HTERT RPE-1 (cell line): Measurements from ENCODE around the gene JPH3.

Experiments
- in situ Hi-C: fragments of 300-500 bp; cut with MboI; formaldehyde crosslinking; loops from 4 replicates; pipeline ENCODE4 v1.14.3; 2020; ENCODE audit warnings: low sequenced_read_pairs

JPH3 gene

GRCh38 chr16:87733190-87733589, 130.9 kb downstream of the JPH3 start:
- in situ Hi-C loops: no loop called here

- in situ Hi-C loops: no loop called here
Observed at GRCh38 chr16:87734644-87735043, 132.3 kb downstream of the JPH3 start.

- in situ Hi-C loops: no loop called here
Observed at GRCh38 chr16:87735270-87736007, 133.1 kb downstream of the JPH3 start.

DNA sequence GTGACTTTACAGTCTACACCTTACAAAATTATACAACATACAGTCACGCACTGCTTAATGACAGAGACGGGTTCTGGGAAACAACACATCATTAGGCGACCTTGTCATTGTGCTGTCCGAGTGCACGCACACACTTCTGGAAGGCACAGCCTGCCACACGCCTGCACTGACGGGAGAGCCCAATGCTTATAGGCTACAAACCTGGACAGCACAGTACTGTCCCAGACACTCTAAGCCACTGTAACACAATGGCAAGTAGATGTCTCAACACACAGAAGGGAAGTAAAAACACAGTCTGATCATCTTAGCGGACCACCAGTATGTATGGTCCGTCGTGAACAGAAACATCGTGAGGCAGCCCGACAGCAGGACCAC, 133.7 kb downstream of the JPH3 start:
- in situ Hi-C loops: no loop called here

DNA sequence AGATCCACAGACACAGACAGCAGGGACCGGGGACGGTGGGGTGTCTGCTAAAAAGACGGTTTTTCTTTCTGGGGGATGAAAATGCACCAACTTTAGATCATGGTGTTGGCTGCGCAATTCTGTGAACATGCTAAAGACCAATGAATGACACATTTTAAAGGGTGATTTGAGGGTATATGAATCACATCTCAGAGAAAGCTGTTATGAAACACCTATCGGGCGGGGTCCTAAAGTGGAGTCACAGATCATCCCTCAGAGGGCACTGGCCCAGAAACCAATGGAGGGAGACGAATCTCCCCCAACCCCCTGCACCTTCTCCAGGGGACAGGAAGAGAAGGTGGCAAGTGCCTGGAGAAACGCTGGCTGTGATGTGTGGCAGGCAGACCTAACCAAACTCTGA, 137.5 kb downstream of the JPH3 start:
- in situ Hi-C loops: no loop called here

DNA sequence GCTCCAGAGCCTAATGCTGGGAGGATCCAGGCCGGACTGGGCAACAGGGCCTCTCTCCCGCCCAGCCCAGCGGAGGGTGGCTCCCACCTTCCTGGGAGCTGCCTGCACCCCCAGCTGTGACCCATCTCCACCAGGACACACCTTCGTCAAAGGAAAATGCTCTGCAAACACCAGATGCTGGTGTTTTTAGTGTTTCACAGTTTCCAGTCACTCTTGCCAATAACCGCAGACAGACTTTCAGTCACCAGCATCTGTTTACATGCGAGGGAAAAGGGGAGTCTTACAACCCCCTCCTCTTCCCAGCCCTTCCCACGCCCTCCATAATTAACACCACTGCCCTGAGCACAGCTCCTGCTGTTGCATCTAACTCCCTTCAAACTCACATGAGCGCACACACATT, 138.1 kb downstream of the JPH3 start:
- in situ Hi-C loops: no loop called here

DNA sequence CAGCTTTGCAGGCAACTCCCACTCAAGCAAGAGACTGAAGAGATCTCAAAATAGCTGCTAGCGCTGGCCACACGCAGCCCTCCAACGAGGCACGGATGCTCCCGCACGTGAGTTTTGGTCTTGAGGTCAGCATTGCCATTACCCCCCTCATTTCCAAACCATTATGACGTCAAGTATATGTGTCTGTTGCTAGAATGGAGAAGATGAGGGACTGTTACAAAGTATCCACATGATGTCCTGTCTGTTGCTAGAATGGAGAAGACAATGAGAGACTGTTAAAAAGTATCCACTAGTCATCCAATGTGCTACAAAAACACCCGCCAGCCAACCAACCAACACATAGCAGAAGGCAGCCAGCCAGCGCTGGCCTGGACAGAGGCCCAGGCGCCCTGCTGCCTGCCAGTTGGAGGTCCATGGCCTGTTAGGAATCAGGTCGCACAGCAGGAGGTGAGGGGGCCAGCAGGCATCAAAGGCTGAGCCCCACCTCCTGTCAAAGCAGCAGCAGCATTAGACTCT, 138.7 kb downstream of the JPH3 start:
- in situ Hi-C loops: no loop called here

- in situ Hi-C loops: no loop called here
Observed at GRCh38 chr16:87741700-87742415, 139.6 kb downstream of the JPH3 start.

DNA sequence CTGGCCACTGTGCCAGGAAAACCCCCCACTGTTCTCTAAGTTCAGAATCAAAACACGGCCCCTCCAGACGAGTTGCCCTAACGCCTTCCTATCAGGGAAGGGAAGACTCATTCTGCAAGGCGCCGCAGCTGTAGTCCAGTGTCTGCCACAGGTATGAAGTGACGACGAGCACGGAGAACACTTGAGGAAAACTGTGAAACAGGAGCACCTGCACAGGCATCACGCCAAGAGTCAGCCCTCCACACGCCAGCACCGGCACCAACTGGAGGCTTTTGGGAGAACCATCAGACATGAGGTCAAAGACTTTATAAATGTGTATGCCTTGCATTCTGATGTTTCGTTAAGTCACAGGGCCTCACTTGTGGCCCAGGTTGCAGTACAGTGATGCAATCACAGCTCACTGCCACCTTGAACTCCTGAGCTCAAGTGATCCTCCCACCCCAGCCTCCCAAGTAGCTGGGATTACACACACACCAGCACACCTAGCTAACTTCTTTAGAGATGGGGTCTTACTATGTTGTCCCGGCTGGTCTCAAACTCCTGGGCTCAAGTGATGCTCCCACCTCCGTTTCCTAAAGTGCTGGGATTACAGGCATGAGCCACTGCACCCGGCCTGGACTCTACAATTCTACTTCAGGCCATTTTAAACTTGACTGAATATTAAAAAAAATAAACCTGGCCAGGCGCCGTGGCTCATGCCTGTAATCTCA, 140.6 kb downstream of the JPH3 start:
- in situ Hi-C loops: no loop called here

DNA sequence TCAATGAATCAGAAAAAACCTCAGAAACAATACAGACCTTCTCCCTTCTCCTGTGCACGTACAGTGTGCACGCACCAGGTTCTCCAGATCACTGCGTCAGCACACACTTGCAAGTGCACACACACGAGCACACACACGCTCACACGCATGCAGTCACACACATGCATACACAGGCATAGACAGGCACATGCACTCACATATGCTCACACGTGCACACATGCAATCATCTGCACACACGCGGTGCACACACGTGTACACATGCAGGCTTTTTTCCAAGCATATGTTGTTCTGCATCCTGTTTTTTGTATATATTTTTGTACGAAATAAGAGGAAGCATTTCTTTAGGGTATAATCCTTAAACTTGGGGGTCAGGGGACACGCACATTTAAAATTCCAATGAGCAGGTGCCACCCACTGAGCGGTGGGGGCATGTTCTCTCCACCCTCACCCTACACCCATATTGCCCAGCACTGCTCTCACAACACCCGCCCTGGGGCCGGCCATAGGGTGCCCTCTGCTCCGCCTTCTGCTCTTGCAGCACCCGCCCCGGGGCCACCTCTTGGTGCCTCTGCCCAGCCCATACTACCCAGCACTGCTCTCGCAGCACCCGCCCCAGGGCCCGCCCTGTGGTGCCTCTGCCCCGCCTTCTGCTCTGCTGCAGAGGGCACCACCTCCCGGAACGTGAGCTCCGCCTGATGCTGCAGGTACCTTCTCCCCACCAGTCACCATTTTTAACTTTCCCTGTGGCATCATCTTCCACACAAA, 142.6 kb downstream of the JPH3 start:
- in situ Hi-C loops: no loop called here

GRCh38 chr16:87746178-87746577, 143.9 kb downstream of the JPH3 start:
- in situ Hi-C loops: no loop called here
